Keratinocyte (primary cell): ENCODE measurements around the gene UBE2D4. TPM values are rescaled to one million over a fixed set of nuclear protein-coding genes. Genes with fewer than 3 reads are reported as not detected.

ENCODE experiments used
- DNase-seq: peaks from one replicate; pipeline ENCODE4 v3.0.0-alpha.2; 2011; ENCODE audit warnings: low read depth, missing footprints, low spot score
- FAIRE-seq: peaks from 2 replicates; lab custom pipeline; 2011; peaks lifted over from hg19 to GRCh38; lab: Jason Lieb, UNC
- H2AFZ ChIP-seq: 2 replicates; pipeline ENCODE4 v1.6.0; 2012; ENCODE audit warnings: low read length, control low read depth, inconsistent platforms; ENCODE audit not compliant: control insufficient read depth
- H3K27ac ChIP-seq: 2 replicates; pipeline ENCODE4 v1.5.1; 2011; ENCODE audit warnings: low read length; ENCODE audit not compliant: control insufficient read depth, insufficient read depth
- H3K27me3 ChIP-seq: 3 replicates; pipeline ENCODE4 v1.6.0; 2011; ENCODE audit warnings: low read length; ENCODE audit not compliant: control insufficient read depth, insufficient read depth; ENCODE audit errors: extremely low read depth
- H3K36me3 ChIP-seq, 2 experiments: 2 replicates in 1 of 2; 3 replicates in 1 of 2; pipeline ENCODE4 v1.5.1; 2011; ENCODE audit warnings: low read length in 2 of 2, mild to moderate bottlenecking in 1 of 2; ENCODE audit not compliant: control insufficient read depth in 2 of 2, insufficient read depth in 2 of 2; ENCODE audit errors: extremely low read depth in 1 of 2
- H3K4me1 ChIP-seq: 3 replicates; pipeline ENCODE4 v1.5.1; 2011; ENCODE audit warnings: low read length; ENCODE audit not compliant: control insufficient read depth, insufficient read depth; ENCODE audit errors: extremely low read depth
- H3K4me2 ChIP-seq: 3 replicates; pipeline ENCODE4 v1.6.0; 2011; ENCODE audit warnings: low read depth, low read length; ENCODE audit not compliant: control insufficient read depth, insufficient read depth; ENCODE audit errors: extremely low read depth
- H3K4me3 ChIP-seq, 3 experiments: fragments of 200-600 bp in 1 of 3; sonication (generic) in 1 of 3; 2 replicates in 2 of 3; 3 replicates in 1 of 3; pipeline ENCODE4 v1.5.1; 2011 to 2016; ENCODE audit warnings: low read length in 3 of 3, mild to moderate bottlenecking in 3 of 3, control low read depth in 2 of 3, inconsistent platforms in 1 of 3, low read depth in 1 of 3, mixed read lengths in 1 of 3, mixed run types in 1 of 3, moderate library complexity in 1 of 3; ENCODE audit not compliant: control insufficient read depth in 2 of 3, insufficient read depth in 2 of 3; ENCODE audit errors: extremely low read depth in 1 of 3
- H3K79me2 ChIP-seq: 2 replicates; pipeline ENCODE4 v1.6.0; 2012; ENCODE audit warnings: low read length; ENCODE audit not compliant: control insufficient read depth, insufficient read depth
- H3K9ac ChIP-seq: 3 replicates; pipeline ENCODE4 v1.6.0; 2011; ENCODE audit warnings: low read length; ENCODE audit not compliant: control insufficient read depth, insufficient read depth; ENCODE audit errors: extremely low read depth
- H3K9me1 ChIP-seq: 3 replicates; pipeline ENCODE4 v1.6.0; 2011; ENCODE audit warnings: low read length; ENCODE audit not compliant: control insufficient read depth, insufficient read depth; ENCODE audit errors: extremely low read depth
- H3K9me3 ChIP-seq: 2 replicates; pipeline ENCODE4 v1.5.1; 2012; ENCODE audit warnings: low read depth, low read length; ENCODE audit not compliant: control insufficient read depth
- H4K20me1 ChIP-seq: 3 replicates; pipeline ENCODE4 v1.6.0; 2011; ENCODE audit warnings: low read length; ENCODE audit not compliant: control insufficient read depth, insufficient read depth; ENCODE audit errors: extremely low read depth
- CTCF ChIP-seq, 3 experiments: IDR thresholded peaks in 1 of 3; conservative IDR thresholded peaks in 1 of 3; optimal IDR thresholded peaks in 1 of 3; 2 replicates in 2 of 3; 3 replicates in 1 of 3; pipeline versions ENCODE3 to v1.5.1; 2011; ENCODE audit warnings: low read length in 3 of 3, mild to moderate bottlenecking in 3 of 3, moderate library complexity in 2 of 3, control low read depth in 1 of 3, inconsistent platforms in 1 of 3; ENCODE audit not compliant: insufficient read depth in 2 of 3; ENCODE audit errors: extremely low read depth in 1 of 3
- EZH2 ChIP-seq: IDR thresholded peaks from one replicate; pipeline ENCODE4 v1.6.1; 2012; ENCODE audit warnings: inconsistent platforms, mild to moderate bottlenecking, low read length, moderate library complexity
- dilution Hi-C: fragments of 300-500 bp; cut with MboI; formaldehyde crosslinking; loops from one replicate; pipeline ENCODE4 v1.7.0; 2020; ENCODE audit warnings: low sequenced_read_pairs; ENCODE audit not compliant: extremely low pct_ligation_motif_present
- polyA plus RNA-seq, 5 experiments: library from polyadenylated mRNA; depleted of rRNA in 3 of 5; stranded (reverse) in 3 of 5; stranded (forward) in 1 of 5; unstranded in 1 of 5; fragments of >200 nt; gene quantifications; 1 replicate in 1 of 5; 2 replicates in 3 of 5; 3 replicates in 1 of 5; pipeline versions ENCODE4 v1.2.1 to v1.2.3, GENCODE V29; 2011 to 2012; ENCODE audit warnings: missing spikeins in 2 of 5, low read depth in 1 of 5, low replicate concordance in 1 of 5

UBE2D4 gene
- polyA plus RNA-seq, 1 donor (not counting 4 experiments of a cell fraction or from before 2014, with no cell fraction given) = 8.1 TPM

GRCh38 chr7:43942250-43942649 is 16.0 kb downstream of the UBE2D4 start:
- dilution Hi-C loops = no loop called here
- H3K4me1 ChIP-seq = no peaks in the 10 kb centered on the region
- no peak overlapping the region for H3K9ac ChIP-seq
- no peaks in the 10 kb centered on the region for H3K27me3 ChIP-seq
- H3K4me2 ChIP-seq = no peak overlapping the region
- H4K20me1 ChIP-seq = no peaks in the 10 kb centered on the region
- H3K36me3 ChIP-seq = no peaks in the 10 kb centered on the region
- no peaks in the 10 kb centered on the region for H3K9me3 ChIP-seq
- no peak for DNase-seq
- no peak for FAIRE-seq
- H3K4me3 ChIP-seq = no peak overlapping the region
- no peak overlapping the region for H2AFZ ChIP-seq
- TF ChIP-seq CTCF (optimal IDR thresholded peaks at IDR 0.05 in 1 of 3, IDR thresholded peaks at IDR 0.05 in 1 of 3, conservative IDR thresholded peaks at IDR 0.05 in 1 of 3; ENCODE audit: extremely low read depth in 1 of 3, insufficient read depth in 2 of 3, low read length in 3 of 3) = no peak
- no peak for TF ChIP-seq EZH2
- no peaks in the 10 kb centered on the region for H3K79me2 ChIP-seq
- H3K27ac ChIP-seq = no peak overlapping the region
- H3K9me1 ChIP-seq = no peaks in the 10 kb centered on the region

GRCh38 chr7:43942997-43943396 is 16.8 kb downstream of the UBE2D4 start:
- dilution Hi-C loops = no loop called here
- no peak overlapping the region for H3K4me2 ChIP-seq
- no peak overlapping the region for H2AFZ ChIP-seq
- TF ChIP-seq EZH2 = no peak
- peak in 1 of 3 experiments; percentile 10 for TF ChIP-seq CTCF (optimal IDR thresholded peaks at IDR 0.05 in 1 of 3, IDR thresholded peaks at IDR 0.05 in 1 of 3, conservative IDR thresholded peaks at IDR 0.05 in 1 of 3; ENCODE audit: extremely low read depth in 1 of 3, insufficient read depth in 2 of 3, low read length in 3 of 3)
- H3K9me1 ChIP-seq = no peaks in the 10 kb centered on the region
- no peaks in the 10 kb centered on the region for H3K27me3 ChIP-seq
- no peaks in the 10 kb centered on the region for H4K20me1 ChIP-seq
- no peak overlapping the region for H3K9ac ChIP-seq
- no peaks in the 10 kb centered on the region for H3K79me2 ChIP-seq
- H3K27ac ChIP-seq = no peak overlapping the region
- H3K4me3 ChIP-seq = no peak overlapping the region
- DNase-seq = no peak
- no peak for FAIRE-seq
- no peaks in the 10 kb centered on the region for H3K9me3 ChIP-seq
- H3K4me1 ChIP-seq = no peaks in the 10 kb centered on the region
- H3K36me3 ChIP-seq = no peaks in the 10 kb centered on the region
